ENCODE measurements around the gene CELA3B. TPM values are rescaled to one million over a fixed set of nuclear protein-coding genes. Genes with fewer than 3 reads are reported as not detected.
A peak's percentile ranks its signal among the peaks of the same experiment; 100 is the strongest.
"Not testable (repeated sequence)": the region's sequence is repeated elsewhere in the genome, so short reads cannot be mapped to it uniquely, and the experiment has no call there.

The CELA3B gene, protein sequence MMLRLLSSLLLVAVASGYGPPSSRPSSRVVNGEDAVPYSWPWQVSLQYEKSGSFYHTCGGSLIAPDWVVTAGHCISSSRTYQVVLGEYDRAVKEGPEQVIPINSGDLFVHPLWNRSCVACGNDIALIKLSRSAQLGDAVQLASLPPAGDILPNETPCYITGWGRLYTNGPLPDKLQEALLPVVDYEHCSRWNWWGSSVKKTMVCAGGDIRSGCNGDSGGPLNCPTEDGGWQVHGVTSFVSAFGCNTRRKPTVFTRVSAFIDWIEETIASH
- total RNA-seq (1 to 10 TPM; 1.0 to 1.8 TPM), polyA plus RNA-seq (1 to 10 TPM; 2.5 to 7.5 TPM)
- long read RNA-seq, donor 1, partial matches to known transcripts, result 0 of 2 reads
- long read RNA-seq, donor 1, other reads (novel, unspliced or antisense), result 0 of 2 reads
- long read RNA-seq, donor 2, result 0 reads

DNA sequence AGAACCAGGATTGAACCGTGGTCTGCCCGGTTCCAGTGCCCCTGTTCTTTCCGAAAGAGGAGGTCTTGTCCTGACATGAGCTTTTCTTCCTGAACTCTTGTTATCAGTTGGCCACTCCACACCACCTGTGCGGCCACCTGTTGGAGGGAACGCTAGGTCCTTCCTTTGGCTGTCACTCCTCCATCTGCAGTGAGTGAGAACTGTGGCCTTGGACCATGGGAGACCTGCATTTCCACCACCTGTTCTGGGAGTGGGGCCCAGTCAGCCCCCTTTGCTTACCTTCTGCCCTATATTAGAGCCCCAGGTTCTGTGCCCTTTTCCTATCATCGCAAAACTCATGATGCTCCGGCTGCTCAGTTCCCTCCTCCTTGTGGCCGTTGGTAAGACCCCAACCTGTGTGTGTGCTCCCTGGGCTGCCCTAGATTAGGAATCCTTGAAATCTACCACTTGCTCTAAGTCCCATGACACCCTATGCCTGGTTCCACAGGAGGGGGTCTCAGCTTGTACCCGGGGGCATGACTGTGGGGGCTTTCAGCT is at the start of gene CELA3B:
Gene CELA3B, plus strand, starts transcription at position 320 of the 537 bp plus-strand sequence. Its CDS starts 18 bp downstream, at position 338.
- H3K36me3 ChIP-seq (ENCODE audit: control insufficient read depth in 1 of 2, insufficient read depth in 2 of 2, low read length in 1 of 2); H3K27me3 ChIP-seq (ENCODE audit: control insufficient read depth in 1 of 2, insufficient read depth in 2 of 2, low read length in 1 of 2); H3K4me3 ChIP-seq (ENCODE audit: low read length in 2 of 2); H3K4me1 ChIP-seq (ENCODE audit: control insufficient read depth in 1 of 2, insufficient read depth in 2 of 2, low read length in 2 of 2); intact Hi-C loops (cut with DNase I); H3K27ac ChIP-seq (ENCODE audit: low read depth in 1 of 2, low read length in 2 of 2); H3K9me3 ChIP-seq (ENCODE audit: control insufficient read depth, low read length); ATAC-seq (ENCODE audit: low FRiP score): not testable (repeated sequence)
- DNase-seq, result peak in 1 of 2 donors; percentile 45
- WGBS, 2 donors, result 89 to 91% methylated on average over 6 to 9 of the region's 9 CpGs

DNA sequence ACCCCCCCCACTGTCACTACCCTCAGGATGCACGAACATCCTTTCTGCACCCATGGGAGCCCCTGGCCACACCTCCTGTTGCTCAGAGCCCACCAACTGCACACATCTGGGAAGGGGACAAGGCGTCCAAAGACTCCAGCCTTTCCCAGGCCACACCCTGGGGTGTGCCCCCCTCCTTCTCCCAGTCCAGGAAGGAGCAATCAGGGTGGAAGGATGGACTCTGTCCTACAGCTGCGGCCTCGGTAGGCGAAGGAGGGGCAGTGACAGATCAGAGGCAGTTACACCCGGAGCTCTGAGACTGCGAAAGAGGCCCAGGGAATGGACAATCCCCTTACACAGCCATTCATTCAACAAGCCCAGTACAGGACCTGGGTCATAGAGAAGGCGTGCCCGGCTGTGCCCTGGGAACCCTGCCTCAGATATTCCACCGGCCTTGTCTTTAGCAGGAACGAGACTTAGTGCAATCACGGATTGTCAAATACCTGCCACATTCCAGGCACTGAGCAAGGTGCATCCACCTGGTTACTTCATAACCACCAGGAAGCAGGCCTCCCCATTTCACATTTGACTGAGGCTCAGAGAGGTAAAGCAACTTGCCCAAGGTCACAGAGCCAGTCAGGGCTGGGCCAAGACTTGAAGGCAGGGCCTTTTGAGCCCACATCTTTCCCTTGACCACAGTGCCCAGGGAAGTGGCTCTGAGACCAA is 49.1 kb upstream of the CELA3B start:
- 21 to 30% methylated on average over 12 of the region's 12 CpGs for WGBS, 2 donors
- DNase-seq (peak; percentile 70 to 84), ATAC-seq (ENCODE audit: low FRiP score) (peak; percentile 61)
- H3K4me1 ChIP-seq (ENCODE audit: control insufficient read depth in 1 of 2, insufficient read depth in 2 of 2, low read length in 2 of 2), result peaks cover 6 to 9% of the 10 kb centered on the region in 2 donors
- peaks cover 0 to 2% of the 10 kb centered on the region in 2 donors for H3K36me3 ChIP-seq (ENCODE audit: control insufficient read depth in 1 of 2, insufficient read depth in 2 of 2, low read length in 1 of 2)
- H3K4me3 ChIP-seq (ENCODE audit: low read length in 2 of 2), result no peak overlapping the region
- intact Hi-C loops (cut with DNase I), result no loop called here
- H3K27ac ChIP-seq (ENCODE audit: low read depth in 1 of 2, low read length in 2 of 2), result peak overlapping the region; percentile 89 to 95
- no peaks in the 10 kb centered on the region for H3K9me3 ChIP-seq (ENCODE audit: control insufficient read depth, low read length)
- no peaks in the 10 kb centered on the region for H3K27me3 ChIP-seq (ENCODE audit: control insufficient read depth in 1 of 2, insufficient read depth in 2 of 2, low read length in 1 of 2)

DNA sequence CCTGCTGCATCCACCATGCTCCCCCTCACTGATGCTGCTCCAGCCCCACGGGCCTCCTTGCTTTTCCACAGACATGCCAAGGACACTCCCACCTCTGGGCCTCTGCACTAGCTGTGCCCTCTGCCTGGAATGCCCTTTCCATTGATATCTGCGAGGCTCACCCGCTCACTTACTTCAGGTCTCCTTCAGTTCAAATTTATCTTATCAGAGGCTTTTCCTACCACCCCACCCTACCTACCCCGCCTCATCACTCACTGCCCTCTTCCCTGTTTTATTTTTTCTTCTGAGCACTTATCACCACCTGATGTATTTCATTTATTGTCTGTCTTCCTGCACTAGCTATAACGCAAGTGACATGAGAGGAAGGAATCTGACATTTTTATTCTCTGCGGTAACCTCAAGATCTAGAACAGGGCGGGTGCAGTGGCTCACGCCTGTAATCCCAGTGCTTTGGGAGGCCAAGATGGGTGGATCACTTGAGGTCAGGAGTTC is 46.7 kb upstream of the CELA3B start:
- no peak overlapping the region for H3K4me3 ChIP-seq (ENCODE audit: low read length in 2 of 2)
- H3K27me3 ChIP-seq (ENCODE audit: control insufficient read depth in 1 of 2, insufficient read depth in 2 of 2, low read length in 1 of 2), result no peaks in the 10 kb centered on the region
- no peaks in the 10 kb centered on the region for H3K9me3 ChIP-seq (ENCODE audit: control insufficient read depth, low read length)
- ATAC-seq (ENCODE audit: low FRiP score), result no peak
- peaks cover 3 to 8% of the 10 kb centered on the region in 2 donors for H3K4me1 ChIP-seq (ENCODE audit: control insufficient read depth in 1 of 2, insufficient read depth in 2 of 2, low read length in 2 of 2)
- DNase-seq, result peak in 1 of 2 donors; percentile 50
- intact Hi-C loops (cut with DNase I), result no loop called here
- peak overlapping the region; percentile 69 to 79 for H3K27ac ChIP-seq (ENCODE audit: low read depth in 1 of 2, low read length in 2 of 2)
- peaks cover 0 to 2% of the 10 kb centered on the region in 2 donors for H3K36me3 ChIP-seq (ENCODE audit: control insufficient read depth in 1 of 2, insufficient read depth in 2 of 2, low read length in 1 of 2)
- WGBS, 2 donors, result 46% methylated on average over 8 of the region's 8 CpGs

DNA sequence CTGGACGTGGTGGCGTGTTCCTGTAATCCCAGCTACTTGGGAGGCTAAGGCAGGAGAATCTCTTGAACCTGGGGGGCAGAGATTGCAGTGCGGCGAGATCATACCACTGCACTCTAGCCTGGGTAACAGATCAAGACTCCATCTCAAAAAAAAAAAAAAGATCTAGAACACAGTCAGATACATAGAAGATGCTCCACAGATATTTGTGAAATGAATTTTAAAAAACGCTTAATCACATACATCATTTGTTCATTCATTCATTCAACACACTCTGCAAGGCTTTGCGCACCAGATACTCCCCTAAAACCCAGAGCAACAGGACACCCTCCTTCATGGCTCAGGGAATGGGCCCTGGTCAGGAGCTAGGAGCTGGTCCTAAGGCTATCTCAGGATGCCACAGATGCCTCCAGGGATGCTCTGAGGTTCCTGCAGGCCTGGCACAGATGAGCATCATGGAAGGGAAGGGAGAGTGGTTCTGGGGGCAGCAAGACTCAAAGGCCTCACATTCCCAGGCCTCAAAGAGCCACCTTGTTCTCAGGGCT is 46.1 kb upstream of the CELA3B start:
- H3K27ac ChIP-seq (ENCODE audit: low read depth in 1 of 2, low read length in 2 of 2), result peak overlapping the region in 1 of 2 donors; percentile 99
- H3K36me3 ChIP-seq (ENCODE audit: control insufficient read depth in 1 of 2, insufficient read depth in 2 of 2, low read length in 1 of 2), result peaks cover 0 to 2% of the 10 kb centered on the region in 2 donors
- H3K4me3 ChIP-seq (ENCODE audit: low read length in 2 of 2), result no peak overlapping the region
- 75 to 78% methylated on average over 6 of the region's 6 CpGs for WGBS, 2 donors
- H3K4me1 ChIP-seq (ENCODE audit: control insufficient read depth in 1 of 2, insufficient read depth in 2 of 2, low read length in 2 of 2), result peaks cover 3% of the 10 kb centered on the region in 2 donors
- no peak for ATAC-seq (ENCODE audit: low FRiP score)
- no peak for DNase-seq
- no peaks in the 10 kb centered on the region for H3K27me3 ChIP-seq (ENCODE audit: control insufficient read depth in 1 of 2, insufficient read depth in 2 of 2, low read length in 1 of 2)
- intact Hi-C loops (cut with DNase I), result no loop called here
- no peaks in the 10 kb centered on the region for H3K9me3 ChIP-seq (ENCODE audit: control insufficient read depth, low read length)

DNA sequence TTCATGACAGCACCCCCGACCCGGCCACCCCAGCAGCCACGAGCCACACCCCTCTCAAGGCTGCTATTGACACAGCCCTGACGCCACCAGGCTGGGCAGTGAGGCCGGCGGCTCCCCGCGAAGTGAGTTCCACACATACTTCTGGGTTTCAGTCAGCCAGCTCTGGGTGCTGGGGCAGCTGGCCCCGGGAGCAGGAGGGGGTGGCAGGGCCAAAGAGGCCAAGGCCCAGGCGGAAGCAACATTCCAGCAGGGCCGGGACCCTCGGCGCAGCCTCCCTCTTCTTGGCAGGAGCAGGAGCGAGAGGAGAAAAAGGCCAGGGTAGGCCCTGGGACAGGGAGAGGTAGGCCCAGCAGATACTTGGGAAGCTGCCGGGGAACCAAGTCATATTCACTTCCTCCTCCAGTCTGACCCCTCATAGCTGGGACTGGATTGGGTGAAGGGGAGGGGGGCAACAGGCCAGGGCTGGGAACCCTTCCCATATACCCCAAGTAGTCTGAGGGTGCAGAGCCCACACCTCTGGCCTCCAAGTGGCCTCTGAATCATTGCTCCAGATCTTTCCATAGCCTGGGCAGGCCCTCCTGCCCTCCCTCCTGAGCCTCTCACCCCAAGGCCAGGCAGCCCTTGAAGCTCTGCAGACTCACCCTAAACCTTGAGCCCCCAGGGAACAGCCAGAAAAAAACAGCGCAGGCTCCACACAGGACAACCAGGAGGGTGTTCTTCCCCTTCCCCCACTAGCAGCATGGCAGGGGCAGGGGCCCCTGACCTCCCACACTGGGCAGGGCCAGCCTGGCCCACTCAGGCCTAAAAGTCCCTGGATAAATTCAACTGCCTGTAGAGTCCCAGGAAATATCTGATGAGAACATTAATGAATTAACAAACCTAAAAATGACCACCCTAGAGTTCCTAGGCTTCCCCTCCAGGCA is 45.4 kb upstream of the CELA3B start:
- intact Hi-C loops (cut with DNase I), result no loop called here
- Histone ChIP-seq H3K9me3 (ENCODE audit: control insufficient read depth, low read length) (no peaks in the 10 kb centered on the region), H3K27me3 (ENCODE audit: control insufficient read depth in 1 of 2, insufficient read depth in 2 of 2, low read length in 1 of 2) (no peaks in the 10 kb centered on the region), H3K4me1 (ENCODE audit: control insufficient read depth in 1 of 2, insufficient read depth in 2 of 2, low read length in 2 of 2) (no peaks in the 10 kb centered on the region), H3K27ac (ENCODE audit: low read depth in 1 of 2, low read length in 2 of 2) (peak overlapping the region; percentile 89 to 99), H3K4me3 (ENCODE audit: low read length in 2 of 2) (no peak overlapping the region), H3K36me3 (ENCODE audit: control insufficient read depth in 1 of 2, insufficient read depth in 2 of 2, low read length in 1 of 2) (peaks cover 0 to 2% of the 10 kb centered on the region in 2 donors)
- 1 to 4% methylated on average over 15 to 16 of the region's 16 CpGs for WGBS, 2 donors
- DNase-seq (peak; percentile 90 to 97), ATAC-seq (ENCODE audit: low FRiP score) (peak; percentile 61)

DNA sequence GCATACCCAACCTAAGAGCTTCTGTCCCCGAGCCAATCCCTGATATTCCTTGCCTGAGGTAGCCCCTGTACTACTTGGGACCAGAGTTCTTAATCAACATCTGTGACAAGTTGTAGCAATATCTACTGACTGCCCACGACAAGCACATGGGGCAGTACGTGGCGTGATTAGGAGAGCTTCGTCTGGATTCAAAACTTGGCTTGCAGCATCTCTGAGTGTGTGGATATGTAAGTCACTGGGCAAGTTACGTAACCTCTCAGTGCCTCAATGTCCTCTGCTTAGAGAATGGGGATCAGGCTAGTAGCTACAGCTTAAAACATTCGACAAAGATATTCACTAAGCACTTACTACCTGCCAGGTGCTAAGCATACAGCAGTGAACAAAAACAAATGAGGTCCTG is 44.7 kb upstream of the CELA3B start:
- no peaks in the 10 kb centered on the region for H3K9me3 ChIP-seq (ENCODE audit: control insufficient read depth, low read length)
- WGBS, 2 donors, result 9 to 14% methylated on average over 7 of the region's 7 CpGs
- DNase-seq (peak in 1 of 2 donors; percentile 58), ATAC-seq (ENCODE audit: low FRiP score) (peak; percentile 53)
- H3K27me3 ChIP-seq (ENCODE audit: control insufficient read depth in 1 of 2, insufficient read depth in 2 of 2, low read length in 1 of 2), result no peaks in the 10 kb centered on the region
- peak overlapping the region; percentile 89 to 97 for H3K27ac ChIP-seq (ENCODE audit: low read depth in 1 of 2, low read length in 2 of 2)
- no peak overlapping the region for H3K4me3 ChIP-seq (ENCODE audit: low read length in 2 of 2)
- H3K4me1 ChIP-seq (ENCODE audit: control insufficient read depth in 1 of 2, insufficient read depth in 2 of 2, low read length in 2 of 2), result no peaks in the 10 kb centered on the region
- H3K36me3 ChIP-seq (ENCODE audit: control insufficient read depth in 1 of 2, insufficient read depth in 2 of 2, low read length in 1 of 2), result peaks cover 0 to 2% of the 10 kb centered on the region in 2 donors
- intact Hi-C loops (cut with DNase I), result no loop called here

DNA sequence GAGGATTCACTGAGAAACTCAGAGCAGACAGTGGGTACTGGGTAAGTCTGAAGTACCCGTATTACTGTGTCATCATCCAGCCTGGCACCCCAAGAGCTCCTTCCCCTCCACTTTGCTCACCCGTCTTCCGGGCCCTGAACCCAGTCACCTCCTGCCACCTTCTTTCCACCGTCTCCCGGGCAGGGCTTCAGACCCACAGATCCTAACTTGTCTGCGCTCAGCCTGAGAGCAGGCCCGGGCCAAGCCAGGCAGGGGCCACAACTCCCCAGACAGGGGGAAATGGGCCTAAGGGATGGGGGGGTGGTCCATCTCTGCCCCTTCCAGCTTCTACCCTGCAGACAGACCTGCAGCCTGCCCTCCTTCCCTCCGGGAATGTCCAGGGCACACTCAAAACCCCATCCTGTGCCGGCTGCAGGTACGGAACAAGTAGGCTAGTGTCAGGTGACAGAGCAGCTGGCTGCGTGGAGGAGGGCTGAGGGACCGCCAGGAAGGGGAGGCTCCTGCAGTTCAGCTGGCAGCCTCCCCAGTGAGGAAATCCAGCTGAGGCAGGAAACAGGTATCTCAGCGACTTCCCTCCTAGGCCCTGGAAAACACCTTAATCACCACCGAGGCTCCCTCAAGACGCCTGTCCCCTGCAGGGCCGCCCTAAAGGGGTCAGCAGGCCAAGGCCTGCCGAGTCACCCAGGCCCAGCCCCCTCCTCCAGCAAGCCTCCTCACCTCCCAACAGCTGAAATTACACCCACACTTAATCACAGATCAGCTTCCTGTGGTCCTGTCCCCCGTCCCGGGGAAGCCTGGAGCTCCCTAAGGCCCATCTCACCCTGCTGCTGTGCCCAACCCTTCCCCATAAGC is 43.2 kb upstream of the CELA3B start:
- H3K4me1 ChIP-seq (ENCODE audit: control insufficient read depth in 1 of 2, insufficient read depth in 2 of 2, low read length in 2 of 2), result no peaks in the 10 kb centered on the region
- DNase-seq, result peak in 1 of 2 donors; percentile 69
- intact Hi-C loops (cut with DNase I), result no loop called here

More for the DNA sequence above, 43.2 kb upstream of the CELA3B start:
- 6 to 9% methylated on average over 16 to 19 of the region's 19 CpGs for WGBS, 2 donors
- ATAC-seq (ENCODE audit: low FRiP score), result no peak
- Histone ChIP-seq H3K4me3 (ENCODE audit: low read length in 2 of 2) (no peak overlapping the region), H3K27ac (ENCODE audit: low read depth in 1 of 2, low read length in 2 of 2) (peak overlapping the region; percentile 71 to 97), H3K36me3 (ENCODE audit: control insufficient read depth in 1 of 2, insufficient read depth in 2 of 2, low read length in 1 of 2) (no peaks in the 10 kb centered on the region), H3K27me3 (ENCODE audit: control insufficient read depth in 1 of 2, insufficient read depth in 2 of 2, low read length in 1 of 2) (no peaks in the 10 kb centered on the region), H3K9me3 (ENCODE audit: control insufficient read depth, low read length) (no peaks in the 10 kb centered on the region)
